Measurements from ENCODE around the gene BORCS5. TPM values are rescaled to one million over a fixed set of nuclear protein-coding genes. Genes with fewer than 3 reads are reported as not detected.
"Not testable (repeated sequence)": the region's sequence is repeated elsewhere in the genome, so short reads cannot be mapped to it uniquely, and the experiment has no call there.

The BORCS5 gene
- total RNA-seq, 1 experiment from 2014 or later: 25.7 TPM

GRCh38 chr12:12468575-12468974, 111.7 kb downstream of the BORCS5 start:
- no TSS peak for BruUV-seq (replicated peaks)
- Histone ChIP-seq H3K4me3 (ENCODE audit: low read depth, low read length) (no peak overlapping the region), H3K4me1 (peaks cover 6% of the 10 kb centered on the region; the same call in 1 of the 2 replicates), H3K27me3 (replicated peaks; ENCODE audit: control insufficient read depth, insufficient read depth, low read length) (no peaks in the 10 kb centered on the region), H3K36me3 (ENCODE audit: control insufficient read depth, insufficient read depth, low read length) (peaks cover 3% of the 10 kb centered on the region), H3K9me3 (no peaks in the 10 kb centered on the region)
- intact Hi-C loops (cut with micrococcal nuclease; ENCODE audit: unreplicated experiment): no loop called here
- Mint-ChIP-seq H3K4me3 (ENCODE audit: unreplicated experiment) (no peak overlapping the region), H3K4me1 (ENCODE audit: low read depth, unreplicated experiment) (peaks cover 20% of the 10 kb centered on the region), H3K9me3 (ENCODE audit: unreplicated experiment) (peaks cover 17% of the 10 kb centered on the region), H3K36me3 (ENCODE audit: insufficient read depth, unreplicated experiment) (peaks cover 77% of the 10 kb centered on the region), H3K27ac (ENCODE audit: unreplicated experiment) (peak overlapping the region; percentile 33), H3K27me3 (ENCODE audit: insufficient read depth, unreplicated experiment) (no peaks in the 10 kb centered on the region)
- no peak for TF ChIP-seq CTCF (IDR thresholded peaks at IDR 0.05; ENCODE audit: insufficient read depth in 1 of 2, low read depth in 1 of 2, low read length in 1 of 2, severe bottlenecking in 1 of 2, unreplicated experiment in 1 of 2)
- CTCF ChIA-PET: no interaction called here
- POLR2A ChIA-PET: no interaction called here
- no peak for DNase-seq

DNA sequence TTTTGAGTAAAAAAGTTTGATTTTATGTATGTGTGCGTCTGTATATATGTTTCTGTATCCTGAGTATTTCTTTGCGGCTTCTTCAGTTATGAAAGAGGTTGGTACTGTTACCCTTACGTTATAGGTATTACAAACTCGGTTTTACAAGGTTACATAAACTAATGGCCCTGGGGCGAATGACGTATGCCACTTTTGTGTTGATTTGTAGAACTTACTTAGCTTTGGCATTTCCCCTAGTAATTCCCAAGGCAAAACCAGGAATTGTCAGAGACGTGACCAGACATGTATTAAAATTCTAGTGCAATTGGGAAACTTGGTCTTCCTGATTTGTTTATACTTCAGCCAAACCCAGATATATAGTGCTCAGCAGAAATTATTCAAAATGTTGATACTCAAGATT, 112.5 kb downstream of the BORCS5 start:
- no peak for DNase-seq
- H3K4me1 ChIP-seq: peaks cover 6% of the 10 kb centered on the region; the same call in 1 of the 2 replicates
- no peaks in the 10 kb centered on the region for H3K27me3 ChIP-seq (replicated peaks; ENCODE audit: control insufficient read depth, insufficient read depth, low read length)
- no peaks in the 10 kb centered on the region for H3K27me3 Mint-ChIP-seq (ENCODE audit: insufficient read depth, unreplicated experiment)
- no TSS peak for BruUV-seq (replicated peaks)
- peaks cover 81% of the 10 kb centered on the region for H3K36me3 Mint-ChIP-seq (ENCODE audit: insufficient read depth, unreplicated experiment)
- ChIA-PET CTCF (no interaction called here), POLR2A (no interaction called here)
- TF ChIP-seq CTCF (IDR thresholded peaks at IDR 0.05; ENCODE audit: insufficient read depth in 1 of 2, low read depth in 1 of 2, low read length in 1 of 2, severe bottlenecking in 1 of 2, unreplicated experiment in 1 of 2): no peak
- H3K4me3 ChIP-seq (ENCODE audit: low read depth, low read length): no peak overlapping the region
- intact Hi-C loops (cut with micrococcal nuclease; ENCODE audit: unreplicated experiment): no loop called here
- H3K4me3 Mint-ChIP-seq (ENCODE audit: unreplicated experiment): no peak overlapping the region
- peak overlapping the region; percentile 25 for H3K27ac Mint-ChIP-seq (ENCODE audit: unreplicated experiment)
- peaks cover 18% of the 10 kb centered on the region for H3K4me1 Mint-ChIP-seq (ENCODE audit: low read depth, unreplicated experiment)
- H3K36me3 ChIP-seq (ENCODE audit: control insufficient read depth, insufficient read depth, low read length): peaks cover 3% of the 10 kb centered on the region
- peaks cover 17% of the 10 kb centered on the region for H3K9me3 Mint-ChIP-seq (ENCODE audit: unreplicated experiment)
- no peaks in the 10 kb centered on the region for H3K9me3 ChIP-seq

GRCh38 chr12:12470751-12471306, 114.0 kb downstream of the BORCS5 start:
- Histone ChIP-seq H3K27me3 (replicated peaks; ENCODE audit: control insufficient read depth, insufficient read depth, low read length) (no peaks in the 10 kb centered on the region), H3K36me3 (ENCODE audit: control insufficient read depth, insufficient read depth, low read length) (peaks cover 3% of the 10 kb centered on the region), H3K4me3 (ENCODE audit: low read depth, low read length) (no peak overlapping the region), H3K9me3 (no peaks in the 10 kb centered on the region), H3K4me1 (no peaks in the 10 kb centered on the region)
- intact Hi-C loops (cut with micrococcal nuclease; ENCODE audit: unreplicated experiment): no loop called here
- Mint-ChIP-seq H3K27me3 (ENCODE audit: insufficient read depth, unreplicated experiment) (no peaks in the 10 kb centered on the region), H3K4me3 (ENCODE audit: unreplicated experiment) (no peak overlapping the region), H3K9me3 (ENCODE audit: unreplicated experiment) (peaks cover 17% of the 10 kb centered on the region), H3K4me1 (ENCODE audit: low read depth, unreplicated experiment) (peaks cover 6% of the 10 kb centered on the region), H3K27ac (ENCODE audit: unreplicated experiment) (peak overlapping the region; percentile 25), H3K36me3 (ENCODE audit: insufficient read depth, unreplicated experiment) (peaks cover 84% of the 10 kb centered on the region)
- ChIA-PET POLR2A (no interaction called here), CTCF (no interaction called here)
- DNase-seq: no peak
- BruUV-seq (replicated peaks): no TSS peak
- TF ChIP-seq CTCF (IDR thresholded peaks at IDR 0.05; ENCODE audit: insufficient read depth in 1 of 2, low read depth in 1 of 2, low read length in 1 of 2, severe bottlenecking in 1 of 2, unreplicated experiment in 1 of 2): no peak

DNA sequence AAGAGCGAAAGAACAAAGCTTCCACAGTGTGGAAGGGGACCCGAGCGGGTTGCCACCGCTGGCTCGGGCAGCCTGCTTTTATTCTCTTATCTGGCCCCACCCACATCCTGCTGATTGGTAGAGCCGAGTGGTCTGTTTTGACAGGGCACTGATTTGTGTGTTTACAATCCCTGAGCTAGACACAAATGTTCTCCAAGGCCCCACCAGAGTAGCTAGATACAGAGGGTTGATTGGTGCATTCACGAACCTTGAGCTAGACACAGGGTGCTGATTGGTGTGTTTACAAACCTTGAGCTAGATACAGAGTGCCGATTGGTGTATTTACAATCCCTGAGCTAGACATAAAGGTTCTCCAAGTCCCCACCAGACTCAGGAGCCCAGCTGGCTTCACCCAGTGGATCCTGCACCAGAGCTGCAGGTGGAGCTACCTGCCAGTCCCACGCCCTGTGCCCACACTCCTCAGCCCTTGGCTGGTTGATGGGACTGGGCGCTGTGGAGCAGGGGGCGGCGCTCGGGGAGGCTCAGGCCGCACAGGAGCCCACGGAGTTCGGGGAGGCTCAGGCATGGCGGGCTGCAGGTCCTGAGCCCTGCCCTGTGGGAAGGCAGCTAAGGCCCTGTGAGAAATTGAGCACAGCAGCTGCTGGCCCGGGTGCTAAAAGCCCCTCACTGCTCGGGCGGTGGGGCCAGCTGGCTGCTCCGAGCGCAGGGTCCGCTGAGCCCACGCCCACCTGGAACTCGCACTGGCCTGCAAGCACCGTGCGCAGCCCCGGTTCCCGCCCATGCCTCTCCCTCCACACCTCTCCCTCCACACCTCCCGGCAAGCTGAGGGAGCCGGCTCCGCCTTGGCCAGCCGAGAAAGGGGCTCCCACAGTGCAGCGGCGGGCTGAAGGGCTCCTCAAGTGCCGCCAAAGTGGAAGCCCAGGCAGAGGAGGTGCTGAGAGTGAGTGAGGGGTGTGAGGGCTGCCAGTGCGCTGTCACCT, 115.4 kb downstream of the BORCS5 start:
- H3K4me3 ChIP-seq (ENCODE audit: low read depth, low read length); H3K27me3 ChIP-seq (replicated peaks; ENCODE audit: control insufficient read depth, insufficient read depth, low read length); BruUV-seq (replicated peaks); H3K4me3 Mint-ChIP-seq (ENCODE audit: unreplicated experiment); CTCF ChIA-PET; H3K4me1 ChIP-seq; H3K9me3 ChIP-seq; H3K4me1 Mint-ChIP-seq (ENCODE audit: low read depth, unreplicated experiment); POLR2A ChIA-PET; intact Hi-C loops (cut with micrococcal nuclease; ENCODE audit: unreplicated experiment); H3K36me3 ChIP-seq (ENCODE audit: control insufficient read depth, insufficient read depth, low read length); DNase-seq; H3K27me3 Mint-ChIP-seq (ENCODE audit: insufficient read depth, unreplicated experiment): not testable (repeated sequence)
- Mint-ChIP-seq H3K9me3 (ENCODE audit: unreplicated experiment) (peaks cover 17% of the 10 kb centered on the region), H3K36me3 (ENCODE audit: insufficient read depth, unreplicated experiment) (peaks cover 92% of the 10 kb centered on the region), H3K27ac (ENCODE audit: unreplicated experiment) (peak overlapping the region; percentile 63)

Data from Caco-2 (cell line).